Parathyroid adenoma (tissue), 2 donors: Measurements from ENCODE around the gene APOBEC2.

ENCODE experiments used
- H2AFZ ChIP-seq: fragments of 300-600 bp; sonication (generic); one replicate; pipeline ENCODE4 v1.7.0; 2017; ENCODE audit warnings: antibody characterized with exemption, mild to moderate bottlenecking
- H3K27ac ChIP-seq: fragments of 300-600 bp; sonication (generic); one replicate; pipeline ENCODE4 v1.7.0; 2017
- H3K27me3 ChIP-seq: fragments of 300-600 bp; sonication (generic); one replicate; pipeline ENCODE4 v1.7.0; 2017; ENCODE audit warnings: low read length; ENCODE audit not compliant: control insufficient read depth, insufficient read depth
- H3K36me3 ChIP-seq: fragments of 300-600 bp; sonication (generic); one replicate; pipeline ENCODE4 v1.7.0; 2017; ENCODE audit warnings: low read length; ENCODE audit not compliant: control insufficient read depth, insufficient read depth
- H3K4me1 ChIP-seq: fragments of 300-600 bp; sonication (generic); one replicate; pipeline ENCODE4 v1.7.0; 2017; ENCODE audit warnings: control low read depth
- H3K4me2 ChIP-seq: fragments of 300-600 bp; sonication (generic); one replicate; pipeline ENCODE4 v1.7.0; 2017; ENCODE audit warnings: low read length
- H3K4me3 ChIP-seq: fragments of 300-600 bp; sonication (generic); one replicate; pipeline ENCODE4 v1.7.0; 2017; ENCODE audit warnings: low read depth, low read length
- H3K79me2 ChIP-seq: fragments of 300-600 bp; sonication (generic); one replicate; pipeline ENCODE4 v1.7.0; 2017; ENCODE audit warnings: control low read depth
- H3K9ac ChIP-seq: fragments of 300-600 bp; sonication (generic); one replicate; pipeline ENCODE4 v1.7.0; 2017; ENCODE audit warnings: mild to moderate bottlenecking
- H3K9me3 ChIP-seq: fragments of 300-600 bp; sonication (generic); one replicate; pipeline ENCODE4 v1.7.0; 2017; ENCODE audit warnings: low read length; ENCODE audit not compliant: control insufficient read depth
- TF ChIP-seq, protein P1 (sequence below): fragments of 300-600 bp; sonication (generic); IDR thresholded peaks from one replicate; pipeline ENCODE4 v1.7.0; 2017; ENCODE audit warnings: antibody characterized with exemption, mild to moderate bottlenecking
- donor health status: primary hyperparathyroidism.

Gene APOBEC2

DNA sequence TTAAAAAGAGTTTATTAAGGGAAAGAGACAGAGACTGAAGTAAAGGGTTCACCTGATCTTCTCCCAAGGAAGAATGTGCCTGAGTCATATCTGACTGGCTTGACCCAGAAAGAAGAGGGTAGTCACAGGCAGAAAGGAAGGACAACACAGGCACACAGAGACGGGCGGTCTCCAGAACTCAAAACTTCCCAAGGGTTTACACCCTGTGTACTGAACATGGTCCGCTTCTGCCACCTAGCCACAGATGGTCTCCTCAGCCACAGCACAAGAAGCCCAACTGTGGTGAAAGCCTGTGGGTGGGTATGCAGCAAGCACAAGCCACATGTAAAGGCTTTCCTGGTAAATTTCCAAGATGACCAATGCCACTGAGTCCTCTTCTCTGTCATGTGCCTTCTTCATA lies 31.2 kb upstream of the APOBEC2 start:
- TF ChIP-seq, protein P1, sequence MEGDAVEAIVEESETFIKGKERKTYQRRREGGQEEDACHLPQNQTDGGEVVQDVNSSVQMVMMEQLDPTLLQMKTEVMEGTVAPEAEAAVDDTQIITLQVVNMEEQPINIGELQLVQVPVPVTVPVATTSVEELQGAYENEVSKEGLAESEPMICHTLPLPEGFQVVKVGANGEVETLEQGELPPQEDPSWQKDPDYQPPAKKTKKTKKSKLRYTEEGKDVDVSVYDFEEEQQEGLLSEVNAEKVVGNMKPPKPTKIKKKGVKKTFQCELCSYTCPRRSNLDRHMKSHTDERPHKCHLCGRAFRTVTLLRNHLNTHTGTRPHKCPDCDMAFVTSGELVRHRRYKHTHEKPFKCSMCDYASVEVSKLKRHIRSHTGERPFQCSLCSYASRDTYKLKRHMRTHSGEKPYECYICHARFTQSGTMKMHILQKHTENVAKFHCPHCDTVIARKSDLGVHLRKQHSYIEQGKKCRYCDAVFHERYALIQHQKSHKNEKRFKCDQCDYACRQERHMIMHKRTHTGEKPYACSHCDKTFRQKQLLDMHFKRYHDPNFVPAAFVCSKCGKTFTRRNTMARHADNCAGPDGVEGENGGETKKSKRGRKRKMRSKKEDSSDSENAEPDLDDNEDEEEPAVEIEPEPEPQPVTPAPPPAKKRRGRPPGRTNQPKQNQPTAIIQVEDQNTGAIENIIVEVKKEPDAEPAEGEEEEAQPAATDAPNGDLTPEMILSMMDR = no peak

DNA sequence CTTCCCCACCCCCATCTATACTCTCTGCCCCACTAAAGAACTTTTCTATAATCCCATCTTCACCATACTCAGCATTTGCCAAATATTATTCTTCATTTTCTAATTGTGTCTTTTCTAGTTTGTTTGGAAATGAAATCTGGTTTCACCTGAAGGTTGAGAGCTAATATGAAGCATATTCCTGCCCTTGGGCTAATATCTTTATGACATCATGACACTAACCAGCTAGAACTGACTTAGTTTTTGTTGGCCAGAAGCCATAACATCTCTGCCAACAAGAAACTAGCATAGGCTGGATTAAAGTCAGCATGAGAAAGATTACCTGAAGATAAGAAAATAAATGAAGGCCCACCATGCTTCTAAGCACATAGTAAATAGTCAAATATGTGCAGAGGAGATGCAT lies 30.7 kb upstream of the APOBEC2 start:
- no peaks in the 10 kb centered on the region for H3K27me3 ChIP-seq
- H3K9ac ChIP-seq = no peak overlapping the region
- no peak overlapping the region for H2AFZ ChIP-seq
- TF ChIP-seq, protein P1 = no peak
- H3K4me2 ChIP-seq = no peak overlapping the region
- H3K4me1 ChIP-seq = peaks cover 10% of the 10 kb centered on the region
- H3K4me3 ChIP-seq = no peak overlapping the region
- H3K79me2 ChIP-seq = no peaks in the 10 kb centered on the region
- H3K27ac ChIP-seq = no peak overlapping the region
- no peaks in the 10 kb centered on the region for H3K9me3 ChIP-seq
- no peaks in the 10 kb centered on the region for H3K36me3 ChIP-seq

More for the DNA sequence above, 31.2 kb upstream of the APOBEC2 start:
- no peak overlapping the region for H3K4me3 ChIP-seq
- H3K9ac ChIP-seq = no peak overlapping the region
- H3K9me3 ChIP-seq = no peaks in the 10 kb centered on the region
- no peaks in the 10 kb centered on the region for H3K36me3 ChIP-seq
- peaks cover 10% of the 10 kb centered on the region for H3K4me1 ChIP-seq
- H3K27me3 ChIP-seq = no peaks in the 10 kb centered on the region
- H3K79me2 ChIP-seq = no peaks in the 10 kb centered on the region
- no peak overlapping the region for H3K27ac ChIP-seq
- H3K4me2 ChIP-seq = no peak overlapping the region
- H2AFZ ChIP-seq = no peak overlapping the region

DNA sequence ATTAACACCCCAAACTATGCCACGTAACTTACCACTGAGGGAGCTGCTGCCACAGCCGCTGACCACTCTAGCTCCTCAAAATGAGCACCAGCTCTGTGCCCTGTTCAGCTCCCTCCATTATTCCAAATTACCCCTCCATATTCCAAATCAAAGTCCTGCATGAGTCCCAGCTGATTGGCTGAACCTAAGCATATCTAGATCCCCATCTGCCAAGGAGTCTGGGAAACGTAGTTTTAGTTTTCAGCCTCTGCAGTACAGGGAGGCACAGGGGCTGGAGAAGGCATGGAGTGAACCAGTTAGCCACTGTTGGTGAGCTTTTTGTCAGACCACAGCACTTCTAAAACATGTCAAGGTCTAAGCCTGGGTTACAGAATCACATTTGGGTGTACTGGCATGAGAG lies 29.9 kb upstream of the APOBEC2 start:
- no peak overlapping the region for H3K27ac ChIP-seq

DNA sequence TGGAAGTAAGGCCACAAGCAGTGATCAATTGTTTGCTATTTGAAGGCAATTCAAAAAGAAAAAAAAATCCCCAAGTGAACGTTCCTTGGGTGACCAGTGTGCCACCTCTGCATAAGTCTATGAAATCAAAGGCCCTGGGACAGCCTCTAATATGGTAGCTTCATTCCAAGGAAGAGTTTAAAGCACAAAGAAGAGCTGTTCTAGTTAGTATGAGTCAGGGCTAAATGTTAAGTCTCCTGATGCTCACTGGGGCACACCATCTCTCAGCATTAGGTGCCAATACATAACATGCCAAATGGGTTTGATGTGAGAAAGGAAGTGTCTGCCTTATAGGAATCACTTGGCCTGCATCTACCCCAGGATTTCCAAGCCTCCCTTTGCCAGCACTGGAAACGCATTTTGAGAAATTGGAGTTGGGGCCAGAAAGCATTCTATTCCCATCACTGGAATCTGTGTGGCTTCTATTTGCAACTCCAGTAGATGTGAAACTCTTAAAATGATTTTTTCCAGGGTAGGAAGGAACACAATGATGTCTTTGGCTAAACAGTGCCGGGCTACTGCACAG lies 27.0 kb upstream of the APOBEC2 start:
- H3K4me1 ChIP-seq = peaks cover 21% of the 10 kb centered on the region
- no peaks in the 10 kb centered on the region for H3K36me3 ChIP-seq
- TF ChIP-seq, protein P1 = no peak
- H3K79me2 ChIP-seq = no peaks in the 10 kb centered on the region
- no peak overlapping the region for H3K27ac ChIP-seq
- no peak overlapping the region for H3K4me2 ChIP-seq
- H3K27me3 ChIP-seq = no peaks in the 10 kb centered on the region
- no peak overlapping the region for H2AFZ ChIP-seq
- H3K9ac ChIP-seq = no peak overlapping the region
- no peaks in the 10 kb centered on the region for H3K9me3 ChIP-seq
- H3K4me3 ChIP-seq = no peak overlapping the region

More for the DNA sequence above, 29.9 kb upstream of the APOBEC2 start:
- Histone ChIP-seq H3K36me3 (no peaks in the 10 kb centered on the region), H3K27me3 (no peaks in the 10 kb centered on the region), H3K79me2 (no peaks in the 10 kb centered on the region), H3K4me3 (no peak overlapping the region), H3K4me1 (peaks cover 16% of the 10 kb centered on the region), H3K9me3 (no peaks in the 10 kb centered on the region), H3K4me2 (no peak overlapping the region), H2AFZ (no peak overlapping the region), H3K9ac (no peak overlapping the region)
- TF ChIP-seq, protein P1 = no peak

DNA sequence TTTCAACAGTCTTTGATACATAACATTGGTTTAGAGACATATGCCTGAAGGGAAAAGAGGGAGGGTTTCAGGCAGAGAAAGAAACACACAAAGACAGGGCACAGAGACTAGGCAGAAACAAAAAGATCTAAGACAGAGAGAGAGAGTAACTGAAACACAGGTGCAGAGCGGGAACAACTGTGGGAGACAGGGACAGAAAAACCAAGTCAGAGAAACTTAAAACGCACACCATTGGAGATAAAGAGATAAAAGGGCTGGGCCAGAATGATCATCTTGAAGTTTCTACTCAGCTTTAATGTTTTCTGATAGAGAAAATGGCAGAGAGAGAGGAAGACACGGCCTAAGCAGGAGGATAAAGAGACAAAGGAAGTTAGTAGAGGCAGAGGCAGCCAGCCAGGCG lies 25.8 kb upstream of the APOBEC2 start:
- no peaks in the 10 kb centered on the region for H3K9me3 ChIP-seq
- peak overlapping the region; percentile 100 for H2AFZ ChIP-seq
- no peak overlapping the region for H3K27ac ChIP-seq
- peaks cover 16% of the 10 kb centered on the region for H3K4me1 ChIP-seq
- H3K36me3 ChIP-seq = no peaks in the 10 kb centered on the region
- H3K9ac ChIP-seq = no peak overlapping the region
- TF ChIP-seq, protein P1 = no peak
- no peak overlapping the region for H3K4me3 ChIP-seq
- no peaks in the 10 kb centered on the region for H3K27me3 ChIP-seq
- no peak overlapping the region for H3K4me2 ChIP-seq
- H3K79me2 ChIP-seq = no peaks in the 10 kb centered on the region
